Transverse colon (tissue), 4 donors: ENCODE results near the gene GALNT18. TPM values are rescaled to one million over a fixed set of nuclear protein-coding genes. Genes with fewer than 3 reads are reported as not detected.

ENCODE experiments used
- DNase-seq: peaks from one replicate; pipeline ENCODE4 v3.0.0-alpha.2; 2019
- H3K27ac ChIP-seq, 4 donors: fragments of 200-600 bp; sonication (generic); 2 replicates each; pipeline ENCODE4 v1.5.1; 2016 to 2018; ENCODE audit warnings: inconsistent platforms in 4 of 4
- H3K27me3 ChIP-seq: fragments of 200-600 bp; sonication (generic); 2 replicates; pipeline ENCODE4 v1.5.1; 2017; ENCODE audit warnings: inconsistent platforms
- H3K36me3 ChIP-seq, 4 donors: fragments of 200-600 bp; sonication (generic); 2 replicates each; pipeline ENCODE4 v1.5.1; 2017 to 2019; ENCODE audit warnings: inconsistent platforms in 4 of 4
- H3K4me1 ChIP-seq, 4 donors: fragments of 200-600 bp; sonication (generic); 2 replicates each; pipeline ENCODE4 v1.5.1; 2017 to 2020; ENCODE audit warnings: inconsistent platforms in 4 of 4
- H3K4me3 ChIP-seq, 4 donors: fragments of 200-600 bp; sonication (generic); 1 replicate in 1 of 4; 2 replicates in 3 of 4; pipeline versions ENCODE4 v1.5.1 to v1.6.1; 2017 to 2019; ENCODE audit warnings: inconsistent platforms in 4 of 4
- H3K9me3 ChIP-seq, 2 donors: fragments of 200-600 bp; sonication (generic); 2 replicates each; pipeline ENCODE4 v1.5.1; 2017 to 2019; ENCODE audit warnings: inconsistent platforms in 2 of 2
- CTCF ChIP-seq, 5 experiments: fragments of 200-600 bp in 3 of 5; fragments of 450-650 bp in 2 of 5; sonication (generic) in 3 of 5; IDR thresholded peaks; 1 replicate in 2 of 5; 2 replicates in 3 of 5; pipeline ENCODE4 v1.5.1; 2016 to 2017; ENCODE audit warnings: antibody characterized with exemption in 5 of 5, inconsistent platforms in 3 of 5, mild to moderate bottlenecking in 2 of 5, moderate library complexity in 1 of 5
- EP300 ChIP-seq: sonication (generic); formaldehyde crosslinking; IDR thresholded peaks from one replicate; pipeline ENCODE4 v1.6.1; 2017; ENCODE audit warnings: antibody characterized with exemption, low read depth
- POLR2A ChIP-seq: fragments of 450-650 bp; IDR thresholded peaks from one replicate; pipeline ENCODE4 v1.6.1; 2016; ENCODE audit warnings: antibody characterized with exemption, mild to moderate bottlenecking, moderate library complexity
- POLR2AphosphoS5 ChIP-seq, 3 donors: sonication (generic); formaldehyde crosslinking; IDR thresholded peaks; one replicate each; pipeline ENCODE4 v1.6.1; 2016; ENCODE audit warnings: antibody characterized with exemption in 3 of 3
- WGBS, 2 donors: methylation state at CpG; one replicate each; pipeline ENCODE4 v1.1.5; 2018; ENCODE audit warnings: low coverage in 1 of 2; 5-methylcytosine and 5-hydroxymethylcytosine counted together
- in situ Hi-C, 4 donors: fragments of 200-750 bp; cut with MboI; loops; one replicate each; pipeline versions ENCODE4 v1.15.0 to v1.15.1; 2017; ENCODE audit warnings: low sequenced_read_pairs in 3 of 4, low pct_ligation_motif_present in 1 of 4, low pct_unique_long_range_greater_than_20kb in 1 of 4
- intact Hi-C: fragments of 100-400 bp; cut with DNase I; formaldehyde crosslinking; loops from one replicate; pipeline ENCODE4 v1.15.1; 2023; ENCODE audit warnings: low total_unique reads
- total RNA-seq, 4 donors: library from RNA; depleted of rRNA; stranded (reverse); fragments of >200 nt; gene quantifications; one replicate each; pipeline ENCODE4 v1.1.0, GENCODE V29; 2016

GALNT18 gene
- total RNA-seq, 4 donors from 2014 or later: 5.6 to 22.1 (median 8.4) TPM

DNA sequence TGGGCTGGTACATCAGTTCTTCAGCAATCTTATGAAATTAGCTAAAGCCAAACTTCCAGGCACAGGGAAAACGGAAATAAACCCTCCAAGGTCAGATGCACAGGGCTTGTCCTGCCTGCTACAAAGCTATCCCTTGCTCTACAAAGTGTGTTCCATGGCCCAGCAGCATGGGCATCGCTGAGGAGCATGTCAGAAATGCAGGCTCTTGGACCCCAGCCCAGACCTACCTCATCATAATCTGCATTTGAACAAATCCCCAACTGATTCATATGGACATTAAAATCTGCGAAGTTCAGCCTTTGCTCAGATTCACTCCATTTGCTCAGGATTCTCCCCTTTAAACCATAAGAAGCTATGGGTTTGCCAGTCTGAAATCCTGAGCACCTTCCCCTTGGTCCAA, 139.1 kb downstream of the GALNT18 start:
- Histone ChIP-seq H3K9me3 (no peaks in the 10 kb centered on the region), H3K36me3 (no peaks in the 10 kb centered on the region), H3K27ac (no peak overlapping the region), H3K4me3 (no peak overlapping the region), H3K4me1 (peaks cover 0 to 11% (median 0%) of the 10 kb centered on the region in 4 donors), H3K27me3 (no peaks in the 10 kb centered on the region)
- intact Hi-C loops (no loop called here), in situ Hi-C loops (no loop called here)
- WGBS, 2 donors: 61 to 100% methylated on average over 1 to 3 of the region's 3 CpGs
- TF ChIP-seq POLR2AphosphoS5 (IDR thresholded peaks at IDR 0.05): no peak
- no peak for TF ChIP-seq EP300
- no peak for TF ChIP-seq POLR2A
- no peak for TF ChIP-seq CTCF (IDR thresholded peaks at IDR 0.05)
- no peak for DNase-seq

DNA sequence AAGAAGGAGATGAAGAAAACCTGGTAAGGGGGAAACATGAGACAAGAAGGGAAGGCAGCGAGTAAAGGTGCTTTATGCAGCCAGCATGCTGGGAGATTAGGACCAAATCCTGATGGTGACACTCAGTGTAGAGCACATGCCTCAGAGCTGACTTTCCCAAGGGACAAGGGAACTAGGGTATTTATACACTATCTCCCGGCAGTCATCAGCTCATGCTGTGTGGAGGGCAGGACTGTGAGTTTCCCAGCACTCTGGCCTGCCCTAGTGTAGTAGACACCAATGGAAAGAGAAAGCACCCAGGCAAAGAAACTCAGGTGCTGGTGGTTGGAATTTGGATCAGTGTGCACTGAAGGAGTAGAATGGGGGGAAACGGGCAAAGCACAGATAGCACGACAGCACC, 140.4 kb downstream of the GALNT18 start:
- in situ Hi-C loops: no loop called here

GRCh38 chr11:11480971-11481370, 140.8 kb downstream of the GALNT18 start:
- Histone ChIP-seq H3K36me3 (no peaks in the 10 kb centered on the region), H3K4me1 (peaks cover 0 to 2% (median 0%) of the 10 kb centered on the region in 4 donors), H3K27me3 (no peaks in the 10 kb centered on the region), H3K4me3 (no peak overlapping the region), H3K27ac (no peak overlapping the region), H3K9me3 (no peaks in the 10 kb centered on the region)
- WGBS, 2 donors: 71 to 100% methylated on average over 1 to 2 of the region's 3 CpGs
- no peak for DNase-seq
- intact Hi-C loops (no loop called here), in situ Hi-C loops (no loop called here)
- TF ChIP-seq EP300 (no peak), POLR2AphosphoS5 (IDR thresholded peaks at IDR 0.05) (no peak), POLR2A (no peak), CTCF (IDR thresholded peaks at IDR 0.05) (no peak)

More for the DNA sequence above, 140.4 kb downstream of the GALNT18 start:
- WGBS, 2 donors: 80 to 89% methylated on average over 3 to 4 of the region's 4 CpGs
- intact Hi-C loops: no loop called here
- H3K4me3 ChIP-seq: no peak overlapping the region
- H3K36me3 ChIP-seq: no peaks in the 10 kb centered on the region
- TF ChIP-seq POLR2A (no peak), CTCF (IDR thresholded peaks at IDR 0.05) (no peak), EP300 (no peak), POLR2AphosphoS5 (IDR thresholded peaks at IDR 0.05) (no peak)
- H3K9me3 ChIP-seq: no peaks in the 10 kb centered on the region
- no peak overlapping the region for H3K27ac ChIP-seq
- H3K4me1 ChIP-seq: peaks cover 0 to 5% (median 0%) of the 10 kb centered on the region in 4 donors
- no peak for DNase-seq
- no peaks in the 10 kb centered on the region for H3K27me3 ChIP-seq

GRCh38 chr11:11478687-11479086, 143.1 kb downstream of the GALNT18 start:
- DNase-seq: no peak
- H3K27ac ChIP-seq: no peak overlapping the region
- 84 to 88% methylated on average over 4 to 12 of the region's 12 CpGs for WGBS, 2 donors
- H3K4me3 ChIP-seq: no peak overlapping the region
- H3K9me3 ChIP-seq: no peaks in the 10 kb centered on the region
- no peaks in the 10 kb centered on the region for H3K36me3 ChIP-seq
- intact Hi-C loops: no loop called here
- in situ Hi-C loops: no loop called here
- no peaks in the 10 kb centered on the region for H3K27me3 ChIP-seq
- TF ChIP-seq POLR2A (no peak), EP300 (no peak), POLR2AphosphoS5 (IDR thresholded peaks at IDR 0.05) (no peak), CTCF (IDR thresholded peaks at IDR 0.05) (no peak)
- H3K4me1 ChIP-seq: no peaks in the 10 kb centered on the region
